Ovary (tissue), 3 donors: Measurements from ENCODE around the gene ERMARD.
A peak's percentile ranks its signal among the peaks of the same experiment; 100 is the strongest.

Source experiments
- EP300 ChIP-seq: sonication (generic); formaldehyde crosslinking; IDR thresholded peaks from one replicate; pipeline ENCODE4 v1.6.1; 2017; ENCODE audit warnings: antibody characterized with exemption
- POLR2A ChIP-seq: fragments of 450-650 bp; IDR thresholded peaks from one replicate; pipeline ENCODE4 v1.6.1; 2017; ENCODE audit warnings: antibody characterized with exemption, mild to moderate bottlenecking, moderate library complexity
- TF ChIP-seq, protein P1 (sequence below), 3 donors: fragments of 450-650 bp in 2 of 3; fragments of 200-600 bp in 1 of 3; IDR thresholded peaks; one replicate each; pipeline versions ENCODE4 v1.5.1 to v1.8.0; 2016 to 2022; ENCODE audit warnings: antibody characterized with exemption in 3 of 3, mild to moderate bottlenecking in 1 of 3
- donor health status: DM: no; HTN: no; CAD: no.

DNA sequence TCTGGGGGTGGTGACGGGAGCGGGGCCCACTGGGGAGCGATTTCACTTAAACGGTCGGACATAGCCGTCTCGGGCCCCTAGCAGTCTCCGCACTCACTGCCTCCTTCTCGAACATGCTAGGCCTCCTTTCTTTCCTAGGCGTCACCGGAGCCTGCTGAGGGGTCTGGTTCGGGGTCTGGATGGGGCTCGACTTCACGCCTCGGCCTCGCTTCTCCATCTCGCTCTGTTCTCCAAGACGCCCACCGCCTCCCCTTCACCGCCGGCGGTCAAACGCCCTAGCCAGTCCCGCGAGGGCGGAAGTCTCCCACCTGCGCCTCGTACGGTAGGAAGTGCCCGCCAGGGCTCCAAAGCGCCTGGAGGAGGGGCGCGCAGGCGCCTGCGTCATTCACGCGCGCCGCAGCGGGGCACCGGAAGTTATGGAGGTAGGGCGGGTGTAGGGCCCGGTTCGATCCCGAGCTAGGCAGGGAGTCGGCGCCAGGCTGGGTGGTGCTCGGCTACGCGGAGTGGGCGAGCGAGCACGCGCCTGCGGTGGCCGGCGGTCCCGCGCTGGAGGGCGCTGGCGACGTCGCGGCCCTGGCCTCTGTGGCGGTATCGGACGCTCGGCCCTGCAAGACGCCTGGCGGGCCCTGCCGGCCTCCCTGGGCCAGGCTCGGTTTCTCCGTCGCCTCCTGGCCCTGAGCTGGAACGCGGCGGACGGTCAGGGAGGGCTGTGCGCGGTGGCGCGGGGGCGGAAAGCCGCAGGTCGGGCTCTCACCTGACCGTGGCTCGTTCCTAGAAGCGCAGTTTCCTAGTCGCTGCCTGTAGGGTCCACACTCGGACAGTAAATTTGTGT is at the start of gene ERMARD, which contains the start of gene DYNLT2:
- TF ChIP-seq, protein P1, sequence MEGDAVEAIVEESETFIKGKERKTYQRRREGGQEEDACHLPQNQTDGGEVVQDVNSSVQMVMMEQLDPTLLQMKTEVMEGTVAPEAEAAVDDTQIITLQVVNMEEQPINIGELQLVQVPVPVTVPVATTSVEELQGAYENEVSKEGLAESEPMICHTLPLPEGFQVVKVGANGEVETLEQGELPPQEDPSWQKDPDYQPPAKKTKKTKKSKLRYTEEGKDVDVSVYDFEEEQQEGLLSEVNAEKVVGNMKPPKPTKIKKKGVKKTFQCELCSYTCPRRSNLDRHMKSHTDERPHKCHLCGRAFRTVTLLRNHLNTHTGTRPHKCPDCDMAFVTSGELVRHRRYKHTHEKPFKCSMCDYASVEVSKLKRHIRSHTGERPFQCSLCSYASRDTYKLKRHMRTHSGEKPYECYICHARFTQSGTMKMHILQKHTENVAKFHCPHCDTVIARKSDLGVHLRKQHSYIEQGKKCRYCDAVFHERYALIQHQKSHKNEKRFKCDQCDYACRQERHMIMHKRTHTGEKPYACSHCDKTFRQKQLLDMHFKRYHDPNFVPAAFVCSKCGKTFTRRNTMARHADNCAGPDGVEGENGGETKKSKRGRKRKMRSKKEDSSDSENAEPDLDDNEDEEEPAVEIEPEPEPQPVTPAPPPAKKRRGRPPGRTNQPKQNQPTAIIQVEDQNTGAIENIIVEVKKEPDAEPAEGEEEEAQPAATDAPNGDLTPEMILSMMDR (IDR thresholded peaks at IDR 0.05) = peak in 2 of 3 donors; percentile 59 to 65
- TF ChIP-seq EP300 (no peak), POLR2A (peak; percentile 91)
